ENCODE results near the gene CYTIP.
"Not testable (repeated sequence)": the region's sequence is repeated elsewhere in the genome, so short reads cannot be mapped to it uniquely, and the experiment has no call there.

Gene CYTIP

GRCh38 chr2:157375384-157375783, 68.5 kb downstream of the CYTIP start:
- no peak for DNase-seq (ENCODE audit: low read depth in 2 of 2)

- not testable (repeated sequence) for DNase-seq (ENCODE audit: low read depth in 2 of 2)
Measured at GRCh38 chr2:157368508-157368907, 75.4 kb downstream of the CYTIP start.

GRCh38 chr2:157367704-157368103, 76.2 kb downstream of the CYTIP start:
- DNase-seq (ENCODE audit: low read depth in 2 of 2), result no peak
